ENCODE data around the gene SSR1. TPM values are rescaled to one million over a fixed set of nuclear protein-coding genes. Genes with fewer than 3 reads are reported as not detected.
"Not testable (repeated sequence)": the region's sequence is repeated elsewhere in the genome, so short reads cannot be mapped to it uniquely, and the experiment has no call there.

The SSR1 gene
- total RNA-seq: 100 to 1,000 TPM; 119 to 163 TPM

DNA sequence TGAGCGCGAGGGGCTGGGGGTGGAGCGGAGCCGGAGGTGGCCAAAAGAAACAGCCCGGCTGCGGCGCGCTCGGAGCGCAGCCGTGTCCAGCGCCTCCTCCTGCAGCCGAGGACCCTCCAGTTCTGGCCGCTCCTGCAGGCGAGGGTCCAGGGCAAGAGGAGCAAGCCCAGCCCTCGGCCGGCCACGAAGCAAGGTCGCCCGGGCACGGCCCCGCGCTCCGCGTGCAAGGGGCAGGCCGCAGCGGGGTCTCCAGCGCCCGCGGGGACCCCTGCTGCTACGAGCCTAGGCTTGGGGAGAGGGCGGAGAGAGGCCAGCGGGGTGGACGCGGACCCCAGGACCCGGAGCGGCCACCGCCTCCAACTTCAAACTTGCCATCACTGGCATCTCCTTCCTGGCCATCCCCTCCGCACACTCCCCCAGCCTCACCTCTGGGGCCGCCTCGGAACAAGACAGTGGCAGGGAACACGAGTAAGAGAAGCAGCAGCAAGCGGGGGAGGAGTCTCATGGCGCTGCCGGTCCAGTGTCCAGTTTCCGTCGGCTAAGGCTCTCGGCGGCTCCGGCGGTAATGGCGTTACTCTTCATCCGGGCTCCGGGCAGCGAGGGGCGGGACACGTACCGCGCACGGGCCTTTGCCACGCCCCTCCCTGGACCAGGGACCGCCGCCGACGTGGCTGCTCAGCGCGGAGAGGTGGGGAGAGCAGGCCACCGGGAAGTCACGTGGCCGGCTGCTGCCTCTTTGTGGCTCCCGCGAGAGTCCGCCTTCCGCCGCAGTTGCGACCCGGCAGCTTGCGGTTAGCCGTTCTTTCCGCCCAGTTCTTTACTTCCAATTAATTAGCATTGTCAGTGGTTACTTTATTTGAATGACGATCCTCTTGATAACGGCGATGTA is at the start of gene SSR1:
SSR1 (minus strand) TSS at position 584 of the 889 bp plus-strand sequence; CDS start at position 505, 79 bp downstream.
- peaks cover 42% of the 10 kb centered on the region for H3K4me1 Mint-ChIP-seq
- peaks cover 34% of the 10 kb centered on the region for H3K36me3 Mint-ChIP-seq
- H3K27ac Mint-ChIP-seq: peak within 1 kb of the TSS; percentile 91
- DNase-seq (peak; percentile 98), ATAC-seq (peak; percentile 99)
- H3K27me3 Mint-ChIP-seq: no peaks in the 10 kb centered on the region
- peak within 1 kb of the TSS; percentile 90 for H3K4me3 Mint-ChIP-seq
- H3K9me3 Mint-ChIP-seq (ENCODE audit: low read depth): peaks cover 5% of the 10 kb centered on the region
- CTCF ChIA-PET: interaction anchor here (0.9 kb wide), 1 partner anchor 10 kb away, joined by 3 read pairs; no protein-coding TSS in a partner anchor

DNA sequence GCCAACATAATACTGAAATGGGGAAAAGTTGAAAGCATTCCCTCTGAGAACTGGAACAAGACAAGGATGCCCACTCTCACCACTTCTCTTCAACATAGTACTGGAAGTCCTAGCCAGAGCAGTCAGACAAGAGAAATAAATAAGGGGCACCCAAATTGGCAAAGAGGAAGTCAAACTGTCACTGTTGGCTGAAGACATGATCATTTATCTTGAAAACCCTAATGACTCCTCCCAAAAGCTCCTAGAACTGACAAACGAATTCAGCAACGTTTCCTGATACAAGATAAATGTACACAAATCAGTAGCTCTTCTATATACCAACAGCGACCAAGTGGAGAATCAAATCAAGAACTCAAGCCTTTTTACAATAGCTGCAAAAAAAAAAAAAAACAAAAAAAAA is 38.9 kb upstream of the SSR1 start:
- not testable (repeated sequence) for H3K36me3 Mint-ChIP-seq; H3K4me1 Mint-ChIP-seq; DNase-seq; ATAC-seq; H3K9me3 Mint-ChIP-seq (ENCODE audit: low read depth); H3K27ac Mint-ChIP-seq; H3K4me3 Mint-ChIP-seq
- CTCF ChIA-PET: interaction anchor here (0.6 kb wide), 1 partner anchor 100 kb away, joined by 3 read pairs; no protein-coding TSS in a partner anchor
- H3K27me3 Mint-ChIP-seq: peaks cover 55% of the 10 kb centered on the region

DNA sequence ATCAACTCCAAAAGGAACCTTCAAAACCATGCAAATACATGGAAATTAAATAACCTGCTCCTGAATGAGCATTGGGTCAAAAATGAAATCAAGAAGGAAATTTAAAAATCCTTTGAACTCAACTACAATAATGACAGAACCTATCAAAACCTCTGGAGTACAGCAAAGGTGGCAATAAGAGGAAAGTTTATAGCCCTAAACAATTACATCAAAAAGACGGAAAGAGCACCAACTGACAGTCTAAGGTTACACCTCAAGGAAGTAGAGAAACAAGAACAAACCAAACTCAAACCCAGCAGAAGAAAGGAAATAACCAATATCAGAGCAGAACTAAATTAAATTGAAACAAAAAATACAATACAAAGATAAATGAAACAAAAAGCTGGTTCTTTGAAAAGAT is 37.6 kb upstream of the SSR1 start:
- peaks cover 55% of the 10 kb centered on the region for H3K27me3 Mint-ChIP-seq
- CTCF ChIA-PET; H3K27ac Mint-ChIP-seq; H3K4me3 Mint-ChIP-seq; DNase-seq; H3K36me3 Mint-ChIP-seq; ATAC-seq; H3K4me1 Mint-ChIP-seq; H3K9me3 Mint-ChIP-seq (ENCODE audit: low read depth): not testable (repeated sequence)

DNA sequence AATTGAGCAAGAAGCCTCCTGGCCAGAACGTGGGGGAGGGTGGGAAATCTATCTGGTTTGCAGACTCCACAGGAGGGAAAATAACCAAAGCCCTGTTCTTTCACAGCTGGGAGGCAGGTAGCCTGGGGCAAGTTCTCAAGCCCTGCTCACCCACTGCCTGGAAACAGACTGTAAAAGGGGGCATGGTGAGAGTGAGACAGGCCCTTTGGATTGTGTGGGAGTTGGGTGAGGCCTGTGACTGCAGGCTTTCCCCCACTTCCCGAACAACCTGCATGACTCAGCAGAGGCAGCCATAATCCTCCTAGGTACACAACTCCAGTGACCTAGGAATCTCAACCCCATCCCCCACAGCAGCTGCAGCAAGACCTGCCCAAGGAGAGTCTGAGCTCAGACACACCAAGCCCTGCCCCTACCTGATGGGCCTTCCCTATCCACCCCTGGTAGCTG is 34.6 kb upstream of the SSR1 start:
- H3K27ac Mint-ChIP-seq; H3K36me3 Mint-ChIP-seq; H3K4me3 Mint-ChIP-seq; CTCF ChIA-PET; DNase-seq; H3K9me3 Mint-ChIP-seq (ENCODE audit: low read depth); ATAC-seq; H3K4me1 Mint-ChIP-seq: not testable (repeated sequence)
- H3K27me3 Mint-ChIP-seq: peaks cover 40% of the 10 kb centered on the region

DNA sequence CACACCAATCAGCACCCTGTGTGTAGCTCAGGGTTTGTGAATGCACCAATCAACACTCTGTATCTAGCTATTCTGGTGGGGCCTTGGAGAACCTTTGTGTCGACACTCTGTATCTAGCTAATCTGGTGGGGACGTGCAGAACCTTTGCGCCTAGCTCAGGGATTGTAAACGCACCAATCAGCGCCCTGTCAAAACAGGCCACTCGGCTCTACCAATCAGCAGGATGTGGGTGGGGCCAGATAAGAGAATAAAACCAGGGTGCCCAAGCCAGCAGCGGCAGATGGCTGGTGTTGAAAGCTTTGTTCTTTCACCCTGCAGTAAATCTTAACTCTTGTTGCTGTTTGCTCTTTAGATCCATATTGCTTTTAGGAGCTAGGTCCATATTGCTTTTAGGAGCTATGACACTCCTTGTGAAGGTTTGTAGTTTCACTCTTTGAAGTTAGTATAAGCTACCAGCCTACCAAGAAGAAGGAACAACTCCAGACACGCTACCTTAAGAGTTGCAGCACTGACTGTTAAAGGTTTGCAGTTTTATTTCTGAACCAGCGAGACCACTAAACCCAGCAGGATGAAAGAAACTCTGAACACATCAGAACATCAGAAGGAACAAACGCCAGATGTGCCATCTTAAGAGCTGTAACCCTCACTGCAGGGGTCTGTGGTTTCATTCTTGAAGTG is 31.9 kb upstream of the SSR1 start:
- H3K27ac Mint-ChIP-seq; H3K36me3 Mint-ChIP-seq; H3K4me3 Mint-ChIP-seq; CTCF ChIA-PET; ATAC-seq; H3K4me1 Mint-ChIP-seq; DNase-seq; H3K9me3 Mint-ChIP-seq (ENCODE audit: low read depth): not testable (repeated sequence)
- peaks cover 16% of the 10 kb centered on the region for H3K27me3 Mint-ChIP-seq

DNA sequence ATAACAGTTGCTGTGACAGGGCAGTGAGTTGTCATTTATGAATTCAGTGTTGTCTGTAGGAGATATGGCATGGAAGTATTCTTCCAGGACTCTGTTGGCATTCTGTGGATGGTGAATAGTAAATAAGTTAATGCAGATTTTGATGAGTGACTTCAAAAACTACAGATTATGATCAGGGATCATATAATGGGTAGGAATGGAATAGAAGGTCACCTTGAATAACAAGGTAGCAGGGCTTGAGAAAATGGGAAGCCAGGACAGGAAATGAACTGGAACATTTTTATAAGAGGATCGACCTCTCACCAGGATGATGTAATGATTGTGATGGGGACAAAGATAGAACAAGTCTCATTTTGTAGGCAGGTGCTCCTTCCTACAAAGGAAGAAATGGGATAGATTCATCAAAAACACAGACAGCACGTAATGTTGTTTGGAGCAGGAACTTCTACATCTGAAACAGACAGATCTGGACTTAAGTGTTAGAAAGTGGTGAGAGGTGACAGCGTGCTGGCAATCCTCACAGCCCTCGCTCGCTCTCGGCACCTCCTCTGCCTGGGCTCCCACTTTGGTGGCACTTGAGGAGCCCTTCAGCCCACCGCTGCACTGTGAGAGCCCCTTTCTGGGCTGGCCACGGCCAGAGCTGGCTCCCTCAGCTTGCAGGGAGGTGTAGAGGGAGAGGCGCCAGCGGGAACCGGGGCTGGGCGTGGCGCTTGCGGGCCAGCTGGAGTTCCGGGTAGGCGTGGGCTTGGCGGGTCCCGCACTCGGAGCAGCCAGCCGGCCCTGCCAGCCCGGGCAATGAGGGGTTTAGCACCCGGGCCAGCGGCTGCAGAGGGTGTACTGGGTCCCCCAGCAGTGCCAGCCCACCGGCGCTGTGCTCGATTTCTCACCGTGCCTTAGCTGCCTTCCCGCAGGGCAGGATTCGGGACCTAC is 30.8 kb upstream of the SSR1 start:
- no peaks in the 10 kb centered on the region for H3K4me1 Mint-ChIP-seq
- DNase-seq (no peak), ATAC-seq (no peak)
- H3K27me3 Mint-ChIP-seq: peaks cover 7% of the 10 kb centered on the region
- no peaks in the 10 kb centered on the region for H3K36me3 Mint-ChIP-seq
- H3K27ac Mint-ChIP-seq: no peak overlapping the region
- CTCF ChIA-PET: no interaction called here
- no peak overlapping the region for H3K4me3 Mint-ChIP-seq
- no peaks in the 10 kb centered on the region for H3K9me3 Mint-ChIP-seq (ENCODE audit: low read depth)

DNA sequence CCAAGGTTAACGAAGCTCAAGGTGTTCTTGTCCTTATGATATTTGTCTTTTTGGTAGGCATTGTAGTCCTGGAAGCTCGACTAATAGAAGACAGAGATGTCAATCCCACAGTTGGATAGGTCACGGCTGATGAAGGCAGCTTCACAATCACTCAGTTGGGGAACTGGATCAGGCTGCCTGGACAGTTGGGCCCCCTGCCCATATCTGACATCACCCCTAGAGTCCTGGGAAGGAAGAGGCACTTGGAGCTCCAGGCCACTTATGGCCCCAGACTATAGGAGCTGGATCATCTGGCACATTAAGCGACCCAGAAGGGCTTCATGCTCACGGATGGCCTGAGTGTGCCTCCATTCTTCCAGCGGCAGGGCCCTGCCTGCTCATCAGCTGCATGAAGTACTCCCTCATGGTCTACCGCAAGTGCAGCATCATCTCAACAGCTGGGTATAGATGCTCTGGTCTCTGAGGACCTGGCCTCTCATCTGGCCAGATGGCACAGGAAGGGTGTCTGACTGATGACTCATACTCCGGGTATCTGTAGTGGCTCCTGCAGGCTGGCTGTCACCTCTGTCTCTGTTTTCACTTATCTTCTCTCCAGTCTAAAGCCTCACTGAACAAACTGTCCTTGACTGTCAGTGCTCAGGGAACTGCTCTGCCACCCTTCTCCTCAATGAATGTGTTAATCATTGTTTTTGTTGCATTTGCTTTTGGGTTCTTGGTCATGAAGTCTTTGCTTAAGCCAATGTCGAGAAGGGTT is 29.2 kb upstream of the SSR1 start:
- H3K4me3 Mint-ChIP-seq: no peak overlapping the region
- ATAC-seq: no peak
- DNase-seq: no peak
- CTCF ChIA-PET: no interaction called here
- H3K36me3 Mint-ChIP-seq: no peaks in the 10 kb centered on the region
- H3K9me3 Mint-ChIP-seq (ENCODE audit: low read depth): no peaks in the 10 kb centered on the region
- H3K27ac Mint-ChIP-seq: no peak overlapping the region
- peaks cover 14% of the 10 kb centered on the region for H3K27me3 Mint-ChIP-seq
- H3K4me1 Mint-ChIP-seq: no peaks in the 10 kb centered on the region

DNA sequence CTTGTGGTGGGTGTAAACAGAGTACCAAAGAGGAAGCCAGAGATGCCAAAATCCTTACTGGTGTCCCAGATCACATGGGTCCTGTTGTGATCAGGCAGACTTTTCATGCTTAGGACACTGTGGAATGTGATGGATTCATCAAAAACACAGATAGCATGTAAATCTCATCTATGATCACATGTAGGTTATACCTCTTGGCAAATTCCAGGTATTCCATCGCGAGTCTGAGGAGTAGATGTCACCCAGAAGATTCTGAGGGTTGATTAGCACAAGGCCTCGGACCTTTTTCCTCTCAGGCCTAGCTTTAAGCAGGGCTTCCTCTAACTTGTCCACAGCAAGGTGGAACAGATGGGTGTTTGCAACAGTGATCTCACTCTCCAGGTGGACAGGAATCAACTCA is 28.3 kb upstream of the SSR1 start:
- H3K4me3 Mint-ChIP-seq: no peak overlapping the region
- peaks cover 19% of the 10 kb centered on the region for H3K27me3 Mint-ChIP-seq
- CTCF ChIA-PET: interaction anchor here (1.0 kb wide), 1 partner anchor 14 kb away, joined by 3 read pairs; no protein-coding TSS in a partner anchor
- no peak overlapping the region for H3K27ac Mint-ChIP-seq
- H3K36me3 Mint-ChIP-seq: no peaks in the 10 kb centered on the region
- no peaks in the 10 kb centered on the region for H3K4me1 Mint-ChIP-seq
- ATAC-seq (no peak), DNase-seq (no peak)
- H3K9me3 Mint-ChIP-seq (ENCODE audit: low read depth): no peaks in the 10 kb centered on the region

DNA sequence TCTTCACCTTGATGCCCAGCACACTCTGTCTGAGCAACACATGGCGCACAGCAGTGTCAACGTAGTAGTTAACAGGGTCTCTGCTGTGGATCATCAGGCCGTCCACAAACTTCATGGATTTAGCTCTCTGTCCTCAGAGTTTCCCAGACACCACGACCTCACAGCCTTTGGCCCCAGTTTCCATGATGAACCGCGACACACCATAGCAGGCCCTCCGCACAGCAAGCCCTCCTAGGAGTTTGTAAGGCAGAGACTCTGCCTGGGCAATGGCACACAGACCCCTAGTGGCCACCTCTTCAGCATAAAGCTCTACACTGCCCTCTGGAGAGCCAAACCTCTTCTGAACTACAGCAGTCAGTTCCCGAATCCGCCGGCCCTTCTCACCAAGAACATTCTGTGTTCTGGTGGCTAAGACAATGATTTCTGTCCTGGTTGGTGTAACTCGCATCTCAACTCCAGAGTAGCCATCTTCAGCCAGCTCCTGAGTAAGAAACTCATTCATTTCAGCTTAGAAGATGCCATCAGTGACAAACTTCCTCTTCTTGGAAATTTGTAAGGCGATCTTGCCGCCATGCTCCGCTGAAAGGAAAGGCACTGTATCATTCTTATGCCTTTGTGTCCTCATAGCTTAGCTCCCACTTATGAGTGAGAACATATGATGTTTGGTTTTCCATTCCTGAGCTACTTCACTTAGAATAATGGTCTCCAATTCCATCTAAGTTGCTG is 26.2 kb upstream of the SSR1 start:
- H3K9me3 Mint-ChIP-seq (ENCODE audit: low read depth); DNase-seq; H3K4me1 Mint-ChIP-seq; H3K27ac Mint-ChIP-seq; H3K36me3 Mint-ChIP-seq; H3K4me3 Mint-ChIP-seq; ATAC-seq: not testable (repeated sequence)
- peaks cover 19% of the 10 kb centered on the region for H3K27me3 Mint-ChIP-seq
- CTCF ChIA-PET: interaction anchor here (1.1 kb wide), 1 partner anchor 14 kb away, joined by 3 read pairs; no protein-coding TSS in a partner anchor

DNA sequence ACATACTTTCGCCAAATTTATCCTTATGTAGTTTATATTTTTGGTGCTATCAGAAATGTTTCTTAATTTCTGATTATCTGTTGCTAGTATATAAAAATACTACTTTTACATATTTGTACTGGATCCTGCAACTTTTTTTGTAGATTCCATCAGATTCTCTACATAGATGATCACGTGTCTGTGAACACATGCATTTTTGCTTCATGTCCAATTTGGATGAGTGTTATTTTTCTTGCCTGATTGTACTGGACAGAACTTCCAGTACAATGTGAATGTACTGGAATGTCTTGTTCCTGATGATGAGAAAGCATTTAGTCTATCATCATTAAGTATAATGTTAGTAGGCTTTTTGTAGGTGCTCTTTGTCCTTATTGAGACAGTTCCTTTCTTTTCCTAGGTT is 25.0 kb upstream of the SSR1 start:
- no peak for DNase-seq
- Mint-ChIP-seq H3K36me3 (no peaks in the 10 kb centered on the region), H3K27me3 (peaks cover 19% of the 10 kb centered on the region), H3K4me1 (no peaks in the 10 kb centered on the region), H3K4me3 (no peak overlapping the region), H3K9me3 (ENCODE audit: low read depth) (no peaks in the 10 kb centered on the region), H3K27ac (no peak overlapping the region)
- CTCF ChIA-PET: no interaction called here
- ATAC-seq: no peak

DNA sequence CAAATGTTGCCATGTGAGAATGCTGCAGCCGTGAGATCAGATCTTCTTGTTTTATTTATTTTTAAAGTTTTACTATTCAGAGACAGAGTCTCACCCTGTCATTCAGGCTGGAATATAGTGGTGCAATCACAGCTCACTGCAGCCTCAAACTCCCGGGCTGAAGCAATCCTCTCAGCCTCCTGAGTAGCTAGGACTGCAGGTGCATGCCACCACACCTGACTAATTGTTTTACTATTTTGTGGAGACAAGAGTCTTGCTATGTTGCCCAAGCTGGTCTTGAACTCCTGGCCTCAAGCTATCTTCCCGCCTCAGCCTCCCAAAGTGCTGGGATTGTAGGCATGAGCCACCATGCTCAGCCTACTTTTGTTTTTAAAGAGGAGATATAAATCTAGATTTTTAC is 22.5 kb upstream of the SSR1 start:
- H3K4me1 Mint-ChIP-seq: no peaks in the 10 kb centered on the region
- no peak for ATAC-seq
- H3K36me3 Mint-ChIP-seq: no peaks in the 10 kb centered on the region
- no peak for DNase-seq
- CTCF ChIA-PET: no interaction called here
- peaks cover 19% of the 10 kb centered on the region for H3K27me3 Mint-ChIP-seq
- no peak overlapping the region for H3K27ac Mint-ChIP-seq
- no peaks in the 10 kb centered on the region for H3K9me3 Mint-ChIP-seq (ENCODE audit: low read depth)
- no peak overlapping the region for H3K4me3 Mint-ChIP-seq

DNA sequence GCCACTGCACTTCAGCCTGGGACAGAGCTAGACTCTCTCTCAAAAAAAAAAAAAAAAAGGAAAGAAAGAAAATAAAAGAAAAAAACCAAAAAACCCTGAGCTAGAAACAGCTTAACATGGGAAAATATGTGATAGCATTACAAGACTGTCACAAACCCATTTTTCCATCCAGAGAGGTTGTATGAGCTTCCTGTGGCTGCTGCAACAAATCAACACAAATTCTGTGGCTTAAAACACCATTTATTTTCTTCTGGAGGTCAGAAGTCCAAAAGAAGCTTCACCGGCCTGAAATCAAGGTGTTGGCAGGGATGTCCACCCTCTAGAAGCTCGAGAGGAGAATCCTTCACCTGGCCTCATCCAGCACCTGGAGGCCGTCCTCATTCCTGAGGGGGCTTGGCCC is 21.7 kb upstream of the SSR1 start:
- Mint-ChIP-seq H3K9me3 (ENCODE audit: low read depth) (no peaks in the 10 kb centered on the region), H3K4me1 (no peaks in the 10 kb centered on the region), H3K4me3 (no peak overlapping the region), H3K36me3 (no peaks in the 10 kb centered on the region), H3K27ac (no peak overlapping the region), H3K27me3 (peaks cover 19% of the 10 kb centered on the region)
- no peak for ATAC-seq
- CTCF ChIA-PET: no interaction called here
- DNase-seq: no peak
